ENCODE measurements around the gene FADS3. TPM values are rescaled to one million over a fixed set of nuclear protein-coding genes. Genes with fewer than 3 reads are reported as not detected.

Gene FADS3
- total RNA-seq, 4 donors from 2014 or later = 9.5 to 76.7 (median 18.4) TPM

GRCh38 chr11:61922539-61922938 lies 31.2 kb upstream of the FADS3 start:
- TF ChIP-seq POLR2A (IDR thresholded peaks at IDR 0.05) = no peak
- TF ChIP-seq, protein P1, sequence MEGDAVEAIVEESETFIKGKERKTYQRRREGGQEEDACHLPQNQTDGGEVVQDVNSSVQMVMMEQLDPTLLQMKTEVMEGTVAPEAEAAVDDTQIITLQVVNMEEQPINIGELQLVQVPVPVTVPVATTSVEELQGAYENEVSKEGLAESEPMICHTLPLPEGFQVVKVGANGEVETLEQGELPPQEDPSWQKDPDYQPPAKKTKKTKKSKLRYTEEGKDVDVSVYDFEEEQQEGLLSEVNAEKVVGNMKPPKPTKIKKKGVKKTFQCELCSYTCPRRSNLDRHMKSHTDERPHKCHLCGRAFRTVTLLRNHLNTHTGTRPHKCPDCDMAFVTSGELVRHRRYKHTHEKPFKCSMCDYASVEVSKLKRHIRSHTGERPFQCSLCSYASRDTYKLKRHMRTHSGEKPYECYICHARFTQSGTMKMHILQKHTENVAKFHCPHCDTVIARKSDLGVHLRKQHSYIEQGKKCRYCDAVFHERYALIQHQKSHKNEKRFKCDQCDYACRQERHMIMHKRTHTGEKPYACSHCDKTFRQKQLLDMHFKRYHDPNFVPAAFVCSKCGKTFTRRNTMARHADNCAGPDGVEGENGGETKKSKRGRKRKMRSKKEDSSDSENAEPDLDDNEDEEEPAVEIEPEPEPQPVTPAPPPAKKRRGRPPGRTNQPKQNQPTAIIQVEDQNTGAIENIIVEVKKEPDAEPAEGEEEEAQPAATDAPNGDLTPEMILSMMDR (IDR thresholded peaks at IDR 0.05) = no peak

DNA sequence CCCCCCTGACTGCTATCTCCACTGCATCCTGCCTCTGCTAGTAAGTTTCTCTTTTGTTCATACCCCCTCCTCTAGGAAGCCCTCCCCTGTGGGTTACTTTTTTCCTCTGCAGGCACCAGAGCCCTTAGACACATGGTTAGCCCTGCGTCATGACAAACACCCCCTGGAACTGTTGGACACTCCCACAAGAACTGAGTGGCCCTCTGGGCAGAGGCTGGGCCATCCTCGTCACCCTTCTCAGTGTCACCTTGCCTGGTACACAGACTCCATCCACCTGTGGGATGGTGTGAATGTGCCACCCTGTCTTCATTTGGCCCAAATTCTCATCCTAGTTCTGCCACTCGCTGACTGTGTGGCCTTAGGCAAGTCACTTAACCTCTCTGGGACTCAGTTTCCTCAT lies 30.1 kb upstream of the FADS3 start:
- Histone ChIP-seq H3K4me1 (peaks cover 0 to 8% (median 4%) of the 10 kb centered on the region in 4 donors), H3K27me3 (peaks cover 0 to 5% of the 10 kb centered on the region in 2 donors), H3K27ac (peak overlapping the region in 1 of 4 donors; percentile 79), H3K4me3 (no peak overlapping the region), H3K36me3 (no peaks in the 10 kb centered on the region), H3K9me3 (no peaks in the 10 kb centered on the region)
- DNase-seq = no peak
- TF ChIP-seq POLR2A (IDR thresholded peaks at IDR 0.05) = no peak
- TF ChIP-seq, protein P1 (IDR thresholded peaks at IDR 0.05) = no peak

More at GRCh38 chr11:61922539-61922938, 31.2 kb upstream of the FADS3 start:
- peak in 2 of 3 donors; percentile 47 to 75 for DNase-seq
- Histone ChIP-seq H3K9me3 (no peaks in the 10 kb centered on the region), H3K4me3 (no peak overlapping the region), H3K4me1 (peaks cover 0 to 5% (median 2%) of the 10 kb centered on the region in 4 donors), H3K27ac (peak overlapping the region; percentile 55 to 79 (median 74)), H3K36me3 (no peaks in the 10 kb centered on the region), H3K27me3 (no peaks in the 10 kb centered on the region)

DNA sequence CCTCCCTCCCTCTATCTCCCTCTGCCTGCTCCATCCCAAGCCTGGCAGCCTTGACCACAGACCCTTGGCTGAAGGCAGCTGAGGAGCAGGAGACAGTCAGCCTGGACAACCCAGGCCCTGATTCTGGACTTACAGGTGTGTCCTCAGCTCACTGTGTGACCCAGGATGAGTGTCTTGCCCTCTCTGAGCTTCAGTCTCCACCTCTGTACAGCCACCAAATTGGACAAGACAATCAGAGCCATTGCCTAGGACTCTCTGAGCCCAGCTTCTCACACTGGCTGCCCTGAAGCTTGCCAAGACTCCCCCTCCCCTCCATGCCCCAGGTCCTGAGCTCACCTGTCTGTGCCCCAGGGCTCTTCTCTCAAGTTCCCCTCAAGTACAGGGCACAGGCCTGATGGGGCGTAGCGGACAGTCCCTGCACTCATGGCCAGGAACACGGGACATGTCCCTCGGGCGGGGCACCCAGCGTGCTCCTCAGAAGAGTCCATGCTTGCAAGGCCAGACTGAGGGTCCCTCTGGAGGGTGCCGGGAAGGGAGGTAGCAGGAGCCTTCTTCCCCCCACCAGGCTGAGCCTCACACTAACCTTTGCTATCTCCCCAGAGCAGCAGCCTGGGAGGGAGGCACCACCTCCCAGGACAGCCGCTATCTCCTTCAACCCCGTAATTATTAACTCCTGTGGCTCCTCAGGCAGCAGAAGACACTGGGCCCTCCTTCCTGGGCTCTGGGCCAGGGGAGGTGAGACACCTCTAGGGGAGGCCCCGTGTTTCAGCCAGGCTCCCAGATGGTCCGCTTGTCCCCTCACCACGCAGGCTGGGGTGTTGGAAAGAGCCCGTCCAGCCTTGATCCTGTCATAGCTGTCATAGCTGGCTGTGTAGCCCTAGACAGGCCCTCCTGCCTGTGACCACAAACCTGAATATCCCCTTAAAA lies 28.6 kb upstream of the FADS3 start:
- Histone ChIP-seq H3K9me3 (no peaks in the 10 kb centered on the region), H3K4me1 (peaks cover 0 to 8% (median 4%) of the 10 kb centered on the region in 4 donors), H3K27ac (peak overlapping the region in 3 of 4 donors; percentile 5 to 73 (median 58)), H3K36me3 (no peaks in the 10 kb centered on the region), H3K4me3 (no peak overlapping the region), H3K27me3 (peaks cover 0 to 5% of the 10 kb centered on the region in 2 donors)
- peak in 1 of 3 donors; percentile 51 for DNase-seq
- no peak for TF ChIP-seq POLR2A (IDR thresholded peaks at IDR 0.05)
- TF ChIP-seq, protein P1 (IDR thresholded peaks at IDR 0.05) = no peak

GRCh38 chr11:61918938-61919704 lies 27.8 kb upstream of the FADS3 start:
- Histone ChIP-seq H3K4me3 (no peak overlapping the region), H3K9me3 (no peaks in the 10 kb centered on the region), H3K4me1 (peaks cover 0 to 8% (median 4%) of the 10 kb centered on the region in 4 donors), H3K27ac (peak overlapping the region in 3 of 4 donors; percentile 5 to 73 (median 58)), H3K27me3 (peaks cover 0 to 5% of the 10 kb centered on the region in 2 donors), H3K36me3 (no peaks in the 10 kb centered on the region)
- TF ChIP-seq, protein P1 (IDR thresholded peaks at IDR 0.05) = no peak
- no peak for TF ChIP-seq POLR2A (IDR thresholded peaks at IDR 0.05)
- DNase-seq = no peak

- no peak overlapping the region for H3K4me3 ChIP-seq
- peaks cover 0 to 8% (median 3%) of the 10 kb centered on the region in 4 donors for H3K4me1 ChIP-seq
These were observed 27.0 kb upstream of the FADS3 start for GRCh38 chr11:61918251-61918937.

More at GRCh38 chr11:61918251-61918937, 27.0 kb upstream of the FADS3 start:
- Histone ChIP-seq H3K27me3 (peaks cover 0 to 5% of the 10 kb centered on the region in 2 donors), H3K27ac (peak overlapping the region; percentile 40 to 75 (median 64)), H3K36me3 (no peaks in the 10 kb centered on the region), H3K9me3 (no peaks in the 10 kb centered on the region)
- DNase-seq = no peak
- TF ChIP-seq POLR2A (IDR thresholded peaks at IDR 0.05) = no peak

Measured in Peyer's patch (tissue), 4 donors.